HG03442 (cell line): ENCODE measurements around the gene PIGQ.

Source experiments
- ATAC-seq: cut with Tn5 transposase; IDR thresholded peaks from one replicate; pipeline ENCODE4 v1.9.1; 2021; ENCODE audit warnings: mild to moderate bottlenecking, moderate library complexity; ENCODE audit not compliant: unreplicated experiment

PIGQ gene

DNA sequence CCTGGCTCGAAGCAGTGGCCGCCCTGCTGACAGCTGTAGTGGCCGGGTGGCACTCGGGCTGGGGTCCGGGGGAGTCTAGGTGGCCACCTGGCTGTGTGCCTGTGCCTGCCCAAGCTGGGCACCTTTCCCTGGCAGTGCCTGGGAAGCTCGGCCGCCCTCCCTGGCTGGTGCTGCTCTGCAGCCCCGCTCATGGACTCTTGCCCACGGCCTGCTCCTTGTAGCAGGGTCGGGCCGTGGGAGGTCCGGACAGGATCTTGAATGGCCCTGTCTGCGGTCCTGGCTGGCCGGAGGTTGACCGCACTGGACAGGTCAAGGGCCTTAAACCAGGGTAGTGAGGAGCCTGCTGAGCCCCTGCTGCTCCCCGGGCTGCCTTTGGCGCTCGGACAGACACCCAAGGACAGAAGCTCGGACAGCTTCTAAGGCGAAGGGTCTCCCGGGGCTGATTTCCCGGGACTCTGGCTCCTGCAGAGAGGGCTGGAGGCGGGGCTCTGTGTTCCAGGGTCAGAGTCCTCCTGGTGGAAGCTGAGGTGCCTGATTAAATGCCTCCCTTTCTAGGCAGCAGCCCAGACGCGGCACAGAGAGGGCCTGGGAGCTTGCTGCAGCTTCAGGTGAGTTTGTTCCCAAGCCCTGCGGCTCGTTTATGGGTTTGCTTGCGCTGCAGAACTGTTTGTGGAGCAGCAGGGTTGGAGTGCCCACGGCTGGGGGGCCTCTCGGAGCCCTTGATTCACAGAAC, 36.2 kb upstream of the PIGQ start:
- ATAC-seq: no peak

DNA sequence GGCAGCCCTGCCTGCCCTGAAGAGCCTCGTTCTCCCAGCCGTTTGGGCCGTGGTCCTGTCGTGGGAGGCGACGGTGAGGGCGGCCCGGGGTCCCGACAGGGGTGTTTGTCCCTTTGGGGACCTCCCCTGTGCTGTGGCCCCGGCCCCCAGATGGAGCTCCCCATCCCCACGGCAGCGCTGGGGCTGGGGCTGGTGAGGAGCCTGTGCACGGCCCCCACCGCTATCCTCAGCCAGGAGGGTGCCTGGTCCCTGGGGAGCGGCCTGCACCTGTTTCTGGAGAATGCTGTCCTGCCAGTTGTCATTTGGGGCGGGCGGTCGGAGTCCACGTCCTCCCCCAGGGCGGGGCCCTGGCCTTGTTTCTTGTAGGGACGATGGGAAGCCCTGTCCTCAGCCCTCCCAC, 35.6 kb upstream of the PIGQ start:
- ATAC-seq: no peak

DNA sequence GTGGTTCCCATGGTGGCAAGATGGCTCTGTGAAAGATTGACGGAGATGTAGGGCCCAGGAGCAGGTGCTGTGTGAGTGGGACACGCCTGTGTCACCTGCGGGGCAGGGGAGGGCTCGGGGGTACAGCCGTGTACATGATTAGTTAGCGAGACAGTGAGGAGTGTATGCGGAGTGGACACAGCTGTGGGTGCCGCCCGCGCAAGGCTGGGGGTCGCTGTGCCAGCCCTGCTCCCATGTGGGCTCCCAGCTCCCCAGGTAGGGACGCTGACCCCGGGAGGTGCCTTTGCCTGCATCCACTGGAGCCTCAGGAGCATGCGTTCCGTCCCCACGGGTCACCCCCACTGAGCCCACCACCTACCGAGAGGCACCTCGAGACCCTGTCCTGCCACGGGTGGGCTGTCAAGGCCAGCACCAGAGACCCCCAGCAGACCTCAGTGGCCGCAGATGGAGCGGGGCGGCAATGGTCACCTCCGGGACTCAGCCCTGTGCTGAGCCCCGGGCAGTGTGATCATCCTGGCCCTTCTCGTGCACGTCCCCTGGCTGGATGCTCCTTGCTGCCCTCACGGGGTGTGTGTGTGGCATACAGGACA, 34.8 kb upstream of the PIGQ start:
- ATAC-seq: no peak

DNA sequence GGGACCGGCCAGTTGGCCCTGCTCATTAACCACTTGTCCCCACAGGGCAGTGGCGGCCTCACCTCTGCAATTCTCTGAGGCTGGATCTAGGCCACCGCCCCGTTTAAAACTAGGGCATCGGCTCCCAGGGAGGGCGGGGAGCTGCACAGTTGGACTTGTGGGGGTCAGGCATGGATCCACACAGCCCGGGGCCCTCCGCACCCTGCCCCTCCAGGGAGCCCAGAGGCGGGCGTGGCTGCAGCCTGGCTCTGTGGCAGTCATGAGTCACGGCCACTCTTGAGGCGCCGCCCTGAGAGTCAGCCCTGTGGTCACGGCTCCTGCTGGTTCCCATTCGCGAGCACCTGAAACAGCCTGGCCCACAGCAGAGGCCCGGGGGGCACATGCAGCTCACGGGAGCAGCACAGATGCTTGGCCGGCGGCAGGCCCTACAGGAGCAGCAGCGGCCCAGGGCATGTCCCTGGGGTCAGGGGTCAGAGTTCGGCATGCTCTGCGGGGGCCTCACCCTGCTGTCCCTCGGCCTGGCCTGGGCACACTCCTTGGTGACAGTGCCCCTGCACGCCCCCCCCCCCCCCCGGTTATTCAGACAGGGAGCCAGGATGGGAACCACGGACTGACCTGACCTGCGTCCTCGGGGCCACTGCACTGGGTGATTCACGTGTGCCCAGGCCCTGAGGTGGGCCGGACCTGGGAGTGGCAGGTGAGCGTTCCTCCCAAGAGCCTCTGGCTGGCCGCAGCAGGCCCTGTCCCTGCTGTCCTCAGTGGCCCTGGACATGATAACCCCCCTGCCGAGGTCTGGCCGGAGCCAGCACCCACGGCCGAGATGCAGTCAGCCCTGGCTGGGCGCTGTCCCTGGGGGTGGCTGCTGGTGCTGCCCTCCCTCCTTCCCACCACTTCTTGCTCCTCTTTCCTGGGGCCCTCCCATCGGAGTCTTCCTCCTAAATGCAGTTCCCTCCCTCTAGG, 34.0 kb upstream of the PIGQ start:
- no peak for ATAC-seq

DNA sequence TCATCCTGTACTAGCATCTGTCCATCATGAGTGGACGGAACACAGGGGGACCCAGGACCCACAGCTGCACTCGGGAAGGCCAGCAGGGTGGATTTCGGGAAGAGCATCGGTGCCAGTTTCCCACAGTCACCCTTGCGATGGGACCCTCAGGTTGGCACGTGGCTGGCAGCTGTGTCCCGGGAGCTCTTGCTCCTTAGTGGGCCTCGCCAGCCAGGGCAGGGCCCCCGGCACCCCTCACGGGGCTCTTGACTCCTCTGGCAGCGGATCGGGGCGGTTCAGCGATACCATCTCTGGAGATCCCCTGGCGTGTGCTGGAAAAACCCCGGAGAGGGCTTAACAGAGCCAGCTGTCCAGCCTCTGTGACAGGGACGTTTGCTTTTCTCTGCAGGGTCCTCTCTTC, 33.0 kb upstream of the PIGQ start:
- no peak for ATAC-seq

DNA sequence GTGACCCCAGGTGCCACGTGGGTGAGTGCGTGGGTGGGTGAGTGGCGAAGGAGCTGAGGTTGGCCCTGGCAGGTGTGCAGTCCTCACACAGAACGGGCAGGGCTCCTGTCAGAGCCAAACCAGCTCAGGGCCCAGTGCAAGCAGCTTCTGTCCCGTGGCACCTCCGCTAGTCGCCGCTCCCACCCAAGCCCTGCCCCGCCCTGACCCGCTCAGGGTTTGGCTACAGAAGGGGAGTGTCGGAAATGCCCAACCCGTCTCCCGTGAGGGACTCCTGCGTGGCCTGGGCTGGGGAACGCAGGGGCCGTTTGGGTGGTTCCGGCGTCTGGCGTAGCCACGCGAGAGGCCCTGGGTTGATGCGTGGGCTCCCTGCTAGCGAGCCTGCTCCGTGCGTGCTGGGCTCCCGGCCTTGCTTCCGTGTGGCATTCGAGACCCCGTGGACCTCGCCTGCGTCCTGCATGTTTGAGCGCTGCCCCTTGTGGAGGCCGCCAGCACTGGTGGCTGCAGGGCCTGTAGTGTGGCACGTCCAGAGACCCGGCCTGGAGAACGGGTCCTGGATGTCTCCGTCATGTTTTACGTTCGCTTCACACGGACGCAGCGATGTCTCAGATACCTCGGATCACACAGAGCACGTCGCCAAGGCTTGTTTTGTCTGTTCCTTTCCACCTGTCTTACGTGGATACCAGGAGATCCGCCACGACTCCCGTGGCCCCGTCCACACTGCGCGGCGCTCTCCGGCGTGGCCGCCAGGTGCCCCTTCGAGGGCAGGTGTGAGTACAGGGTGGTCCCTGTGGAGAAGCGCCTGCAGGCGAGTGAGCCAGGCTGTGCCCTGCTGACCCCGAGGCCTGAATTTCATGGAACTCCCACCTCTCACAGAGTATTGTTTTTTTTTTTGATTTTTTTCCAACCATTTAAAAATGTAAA, 32.1 kb upstream of the PIGQ start:
- no peak for ATAC-seq

DNA sequence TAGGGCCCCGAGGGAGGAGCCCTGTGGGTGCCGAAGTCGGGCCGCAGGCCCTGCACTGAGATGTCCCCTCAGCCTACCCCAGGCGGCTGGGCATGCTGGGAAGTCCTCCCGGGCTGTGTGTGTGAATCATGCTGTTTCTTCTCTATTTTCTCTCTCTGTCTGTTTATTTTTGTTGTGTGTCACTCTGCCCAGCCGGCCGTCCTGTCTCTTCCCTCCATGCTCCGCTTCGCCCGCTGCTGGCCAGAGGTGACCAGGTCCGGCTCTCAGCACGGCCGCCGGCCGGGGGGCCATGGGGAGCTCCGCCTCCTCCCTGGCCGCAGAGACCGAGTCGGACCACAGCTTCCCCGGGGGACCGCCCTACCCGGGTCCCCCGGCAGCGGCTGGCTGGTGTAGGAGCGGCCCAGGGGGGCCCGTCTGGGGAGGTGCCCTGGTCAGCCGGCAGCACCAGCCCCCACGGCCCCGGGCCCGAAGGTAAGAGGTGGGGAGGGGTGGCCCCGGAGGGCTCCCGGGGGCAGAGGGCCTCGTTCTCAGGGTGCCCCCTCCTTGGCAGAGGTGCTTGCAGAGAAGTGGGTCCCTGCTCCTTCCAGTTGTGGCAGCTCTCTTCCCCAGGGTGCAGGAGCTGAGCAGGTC, 29.8 kb upstream of the PIGQ start:
- no peak for ATAC-seq

DNA sequence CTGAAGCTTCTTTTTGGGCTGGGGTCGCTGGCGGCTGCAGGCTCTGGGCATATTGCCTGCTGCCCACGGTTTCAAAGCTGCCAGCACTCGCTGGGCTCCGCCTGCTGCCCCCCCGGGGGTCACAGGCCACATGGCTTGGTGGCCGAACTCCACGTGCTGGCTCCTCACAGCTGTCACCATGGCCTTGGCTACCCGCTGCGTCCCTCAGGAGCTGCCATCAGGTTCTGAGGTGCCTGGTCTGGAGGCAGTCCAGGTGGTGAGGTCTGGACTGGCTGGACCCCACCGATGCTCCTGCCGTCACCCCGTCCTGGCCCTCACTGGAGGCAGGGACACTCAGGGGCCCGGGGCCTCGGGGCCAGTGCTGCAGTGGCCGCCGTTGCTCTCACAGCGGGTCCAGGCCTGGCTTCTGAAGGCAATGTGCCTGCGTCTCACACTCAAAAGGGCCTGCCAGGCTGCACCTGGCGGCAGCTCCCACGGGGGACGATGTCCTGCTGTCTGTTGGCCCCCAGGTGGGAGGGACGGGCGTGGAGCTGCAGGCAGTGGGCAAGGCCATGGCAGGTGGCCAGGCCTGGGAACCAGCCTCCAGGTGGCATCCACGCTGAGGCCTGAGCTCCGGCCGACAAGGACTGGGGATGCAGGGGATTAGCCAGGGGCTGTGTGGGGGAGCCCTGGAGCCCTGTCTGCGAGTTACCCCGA, 29.0 kb upstream of the PIGQ start:
- no peak for ATAC-seq

DNA sequence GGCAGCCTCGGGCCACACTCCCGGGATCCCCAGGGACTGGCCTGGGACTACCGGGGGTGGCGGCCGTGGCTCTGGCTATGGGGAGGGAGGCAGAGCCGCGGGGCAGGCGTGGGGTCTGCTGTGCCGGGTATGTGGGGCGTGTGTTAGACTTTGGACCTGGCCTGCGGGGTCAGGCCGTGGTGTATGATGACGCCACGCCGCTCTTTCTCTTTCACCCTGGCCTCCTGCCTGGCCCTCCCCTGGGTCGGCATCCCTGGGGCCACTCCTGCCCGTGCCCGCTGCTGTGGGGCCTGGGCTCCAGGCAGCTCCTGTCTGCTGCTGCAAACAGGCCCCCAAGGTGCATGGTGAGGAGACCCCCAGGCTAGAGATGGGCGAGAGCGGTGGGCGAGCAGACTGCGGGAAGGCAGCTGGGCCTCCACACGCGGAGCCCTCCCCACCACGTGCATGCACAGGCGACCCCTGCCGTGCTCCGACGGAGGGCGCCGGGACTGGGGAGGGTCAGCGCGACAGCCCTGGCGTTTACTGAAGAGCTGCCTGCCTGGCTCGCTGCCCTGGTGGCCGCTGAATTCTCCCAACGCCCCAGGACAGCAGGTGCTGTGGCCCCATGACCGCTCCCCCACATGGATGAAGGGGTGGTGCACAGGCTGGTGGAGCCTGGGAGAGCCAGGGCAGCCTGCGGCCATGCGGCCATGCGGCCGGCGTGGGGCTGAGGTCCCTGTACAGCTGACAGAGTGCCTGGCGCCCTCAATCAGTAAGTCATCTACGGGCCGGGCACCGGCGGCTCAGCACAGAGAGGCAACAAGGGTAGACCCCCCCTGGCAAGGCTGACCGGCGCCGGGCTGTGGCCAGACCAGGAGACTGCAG, 26.2 kb upstream of the PIGQ start:
- no peak for ATAC-seq

DNA sequence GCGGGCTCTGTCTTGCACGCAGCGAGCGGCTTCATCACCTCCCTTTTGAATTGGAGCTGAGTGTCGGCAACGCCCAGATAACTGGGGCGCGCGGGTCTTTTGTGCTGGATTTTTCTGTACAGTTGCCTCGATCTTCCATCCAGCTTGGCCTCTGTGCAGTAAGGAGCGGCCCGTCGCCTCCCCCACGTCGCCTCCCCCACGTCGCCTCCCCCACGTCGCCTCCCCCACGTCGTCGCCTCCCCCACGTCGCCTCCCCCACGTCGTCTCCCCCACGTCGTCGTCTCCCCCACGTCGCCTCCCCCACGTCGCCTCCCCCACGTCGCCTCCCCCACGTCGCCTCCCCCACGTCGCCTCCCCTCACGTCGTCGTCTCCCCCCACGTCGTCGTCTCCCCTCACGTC, 25.3 kb upstream of the PIGQ start:
- ATAC-seq: no peak

DNA sequence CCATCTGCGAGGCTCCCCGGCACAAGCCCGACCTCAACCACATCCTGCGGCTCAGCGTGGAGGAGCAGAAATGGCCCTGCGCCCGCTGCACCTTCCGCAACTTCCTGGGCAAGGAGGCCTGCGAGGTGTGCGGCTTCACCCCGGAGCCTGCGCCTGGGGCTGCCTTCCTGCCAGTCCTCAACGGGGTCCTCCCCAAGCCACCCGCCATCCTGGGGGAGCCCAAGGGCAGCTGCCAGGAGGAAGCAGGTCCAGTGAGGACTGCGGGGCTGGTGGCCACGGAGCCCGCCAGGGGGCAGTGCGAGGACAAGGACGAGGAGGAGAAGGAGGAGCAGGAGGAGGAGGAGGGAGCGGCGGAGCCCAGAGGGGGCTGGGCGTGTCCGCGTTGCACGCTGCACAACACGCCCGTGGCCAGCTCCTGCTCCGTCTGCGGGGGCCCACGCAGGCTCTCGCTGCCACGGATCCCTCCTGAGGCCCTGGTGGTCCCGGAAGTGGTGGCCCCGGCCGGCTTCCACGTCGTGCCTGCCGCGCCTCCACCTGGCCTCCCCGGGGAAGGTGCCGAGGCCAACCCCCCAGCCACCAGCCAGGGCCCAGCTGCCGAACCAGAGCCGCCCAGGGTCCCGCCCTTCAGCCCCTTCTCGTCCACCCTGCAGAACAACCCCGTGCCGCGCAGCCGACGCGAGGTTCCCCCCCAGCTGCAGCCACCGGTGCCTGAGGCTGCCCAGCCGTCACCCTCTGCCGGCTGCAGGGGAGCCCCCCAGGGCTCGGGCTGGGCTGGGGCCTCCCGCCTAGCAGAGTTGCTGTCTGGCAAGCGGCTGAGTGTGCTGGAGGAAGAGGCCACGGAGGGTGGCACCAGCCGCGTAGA, 22.6 kb upstream of the PIGQ start:
- ATAC-seq: no peak

DNA sequence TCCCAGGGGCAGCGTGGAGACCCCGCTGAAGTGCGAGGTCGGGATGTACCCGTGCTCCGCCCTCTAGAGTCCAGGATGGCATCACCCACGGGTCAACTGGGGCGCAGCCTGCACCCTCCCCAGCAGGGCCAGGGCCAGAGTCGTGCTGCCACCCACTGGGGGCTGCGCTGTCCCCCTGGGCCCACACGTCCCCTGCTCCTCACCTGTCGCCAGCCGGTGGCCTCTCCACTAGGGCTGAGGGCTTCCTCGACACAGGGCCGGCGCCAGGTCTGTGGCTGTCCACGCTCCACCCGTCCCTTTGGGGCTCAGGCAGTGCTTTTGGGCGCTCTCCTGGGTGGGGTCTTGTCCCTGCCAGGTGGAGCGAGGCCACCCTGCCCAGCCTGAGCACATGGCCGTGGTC, 21.2 kb upstream of the PIGQ start:
- no peak for ATAC-seq

DNA sequence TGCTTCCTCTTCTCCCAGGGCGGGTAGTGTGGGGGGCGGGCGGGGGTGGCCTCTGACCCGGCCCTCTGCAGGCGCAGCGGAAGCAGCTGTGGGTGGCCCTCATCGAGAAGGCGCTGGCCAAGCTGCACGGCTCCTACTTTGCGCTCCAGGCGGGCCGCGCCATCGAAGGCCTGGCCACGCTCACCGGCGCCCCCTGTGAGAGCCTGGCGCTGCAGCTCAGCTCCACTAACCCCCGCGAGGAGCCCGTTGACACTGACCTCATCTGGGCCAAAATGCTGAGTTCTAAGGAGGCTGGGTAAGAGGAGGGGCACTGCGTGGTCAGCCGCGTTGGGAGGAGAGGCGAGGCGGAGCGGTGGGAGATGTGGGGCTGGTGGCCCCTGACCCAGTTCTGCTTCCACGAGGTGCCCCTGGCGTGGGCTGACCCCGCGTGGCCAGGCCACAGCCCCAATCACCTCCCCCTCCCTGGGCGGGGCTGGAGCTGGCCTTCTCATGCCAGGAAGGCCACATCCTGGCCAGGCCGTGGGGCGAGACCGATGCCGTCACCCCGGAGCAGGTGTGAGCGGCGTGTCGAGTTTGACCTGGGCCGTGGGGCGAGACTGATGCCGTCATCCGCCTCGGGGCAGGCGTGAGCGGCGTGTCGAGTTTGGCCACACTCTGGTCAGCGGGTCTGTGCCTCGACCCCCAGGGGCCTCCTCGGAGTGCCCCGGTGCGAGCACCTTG, 20.1 kb upstream of the PIGQ start:
- ATAC-seq: no peak

DNA sequence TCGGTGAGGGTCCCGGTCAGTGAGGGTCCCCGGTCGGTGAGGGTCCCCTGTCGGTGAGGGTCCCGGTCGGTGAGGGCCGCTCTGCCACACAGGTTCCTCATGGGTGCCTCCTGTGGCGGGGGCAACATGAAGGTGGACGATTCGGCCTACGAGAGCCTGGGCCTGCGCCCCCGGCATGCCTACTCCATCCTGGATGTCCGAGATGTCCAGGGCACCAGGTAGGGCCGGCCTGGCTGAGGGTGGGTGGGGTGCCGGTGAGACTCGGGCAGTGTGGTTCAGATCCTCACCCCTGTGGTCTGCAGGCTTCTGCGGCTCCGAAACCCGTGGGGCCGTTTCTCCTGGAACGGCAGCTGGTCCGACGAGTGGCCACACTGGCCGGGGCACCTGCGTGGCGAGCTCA, 18.6 kb upstream of the PIGQ start:
- ATAC-seq: no peak

DNA sequence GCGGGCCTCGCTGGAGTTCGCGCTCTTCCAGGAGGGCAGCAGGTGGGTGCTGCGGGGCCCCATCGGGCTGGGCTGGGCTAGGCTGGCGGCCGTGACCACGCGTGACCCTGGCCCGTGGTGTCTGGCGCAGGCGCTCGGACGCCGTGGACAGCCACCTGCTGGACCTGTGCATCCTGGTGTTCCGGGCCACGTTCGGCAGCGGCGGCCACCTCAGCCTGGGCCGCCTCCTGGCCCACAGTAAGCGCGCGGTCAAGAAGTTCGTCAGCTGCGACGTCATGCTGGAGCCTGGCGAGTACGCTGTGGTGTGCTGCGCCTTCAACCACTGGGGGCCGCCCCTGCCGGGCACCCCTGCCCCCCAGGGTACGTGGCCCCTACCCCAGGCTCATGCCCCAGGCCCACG, 17.6 kb upstream of the PIGQ start:
- ATAC-seq: no peak

DNA sequence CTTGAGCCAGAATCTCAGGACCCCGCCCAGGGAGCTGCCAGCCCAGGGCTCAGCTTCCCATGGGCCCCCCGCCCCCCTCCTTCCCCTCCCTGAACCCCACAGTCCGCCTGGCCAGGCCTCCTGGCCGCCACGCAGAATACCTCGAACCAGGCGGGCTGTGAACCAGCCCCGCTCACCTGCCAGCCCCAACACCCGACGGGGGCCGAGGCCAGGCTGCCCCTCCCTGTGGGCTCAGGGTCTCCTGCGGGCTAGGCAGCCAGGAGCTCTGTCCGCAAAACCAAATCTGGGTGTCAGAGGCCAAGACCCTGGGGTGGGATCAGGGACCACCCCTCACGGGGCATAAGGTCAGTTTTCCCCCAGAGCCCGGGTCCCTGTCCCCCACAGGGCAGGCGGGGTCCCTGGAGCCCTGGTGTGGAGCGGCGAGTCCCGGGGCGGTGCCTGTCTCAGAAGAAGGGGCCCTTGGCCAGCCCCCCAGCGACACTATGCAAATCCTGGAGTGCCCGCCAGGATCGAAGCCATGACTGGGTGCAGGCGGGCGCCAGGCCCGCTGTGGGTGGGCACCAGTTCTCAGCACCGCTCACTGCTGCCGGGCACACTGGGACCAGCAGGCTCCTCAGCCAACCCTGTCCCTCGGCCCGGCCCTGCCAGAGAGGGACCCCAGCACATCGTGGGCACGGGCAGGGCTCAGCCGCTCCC, 16.0 kb upstream of the PIGQ start:
- ATAC-seq: no peak

DNA sequence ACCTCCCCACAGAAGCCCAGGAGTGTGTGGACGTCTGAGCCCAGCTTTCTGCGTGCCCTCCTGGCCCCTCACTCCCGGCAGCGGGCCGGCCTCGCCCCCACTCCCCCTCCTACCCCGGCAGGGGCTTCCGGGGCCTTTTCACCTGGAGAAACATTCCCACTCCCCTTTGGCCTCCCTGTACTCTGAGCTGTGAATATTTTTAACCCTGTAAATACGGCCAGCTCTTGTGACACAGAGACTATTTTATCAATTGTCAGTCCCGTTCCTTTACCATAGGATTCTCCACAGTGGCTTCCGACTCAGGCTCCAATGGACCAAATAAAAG, 15.5 kb upstream of the PIGQ start:
- ATAC-seq: no peak
